SJSA1 (cell line): ENCODE data around the gene CTBP1. TPM values are rescaled to one million over a fixed set of nuclear protein-coding genes. Genes with fewer than 3 reads are reported as not detected.
A peak's percentile ranks its signal among the peaks of the same experiment; 100 is the strongest.

Source experiments
- DNase-seq, 2 experiments: peaks; one replicate each; pipeline ENCODE4 v3.0.0-alpha.2; 2015 to 2020; ENCODE audit warnings: low spot score in 2 of 2, low read depth in 1 of 2
- H3K27ac ChIP-seq: fragments of 250-450 bp; sonication (Bioruptor Pico); 2 replicates; pipeline ENCODE4 v1.5.1; 2020; ENCODE audit warnings: mild to moderate bottlenecking, moderate library complexity
- H3K27me3 ChIP-seq: fragments of 250-450 bp; sonication (Bioruptor Pico); replicated peaks from 2 replicates; pipeline ENCODE4 v1.5.1; 2020; ENCODE audit warnings: mild to moderate bottlenecking, moderate library complexity
- H3K36me3 ChIP-seq: fragments of 250-450 bp; sonication (Bioruptor Pico); 2 replicates; pipeline ENCODE4 v1.5.1; 2020; ENCODE audit warnings: mild to moderate bottlenecking
- H3K4me1 ChIP-seq: fragments of 250-450 bp; sonication (Bioruptor Pico); replicated peaks from 2 replicates; pipeline ENCODE4 v1.6.1; 2021; ENCODE audit warnings: mild to moderate bottlenecking
- H3K4me3 ChIP-seq: fragments of 250-450 bp; sonication (Bioruptor Pico); 2 replicates; pipeline ENCODE4 v1.5.1; 2020; ENCODE audit warnings: mild to moderate bottlenecking
- H3K9me3 ChIP-seq: fragments of 250-450 bp; sonication (Bioruptor Pico); replicated peaks from 2 replicates; pipeline ENCODE4 v1.5.1; 2020; ENCODE audit warnings: mild to moderate bottlenecking
- total RNA-seq: library from RNA; depleted of rRNA; stranded (reverse); fragments of >200 nt; shearing (Covaris generic); gene quantifications from 2 replicates; pipeline ENCODE4 v1.2.3, GENCODE V29; 2014

The CTBP1 gene
- total RNA-seq, 1 experiment from 2014 or later: 89.3 TPM

DNA sequence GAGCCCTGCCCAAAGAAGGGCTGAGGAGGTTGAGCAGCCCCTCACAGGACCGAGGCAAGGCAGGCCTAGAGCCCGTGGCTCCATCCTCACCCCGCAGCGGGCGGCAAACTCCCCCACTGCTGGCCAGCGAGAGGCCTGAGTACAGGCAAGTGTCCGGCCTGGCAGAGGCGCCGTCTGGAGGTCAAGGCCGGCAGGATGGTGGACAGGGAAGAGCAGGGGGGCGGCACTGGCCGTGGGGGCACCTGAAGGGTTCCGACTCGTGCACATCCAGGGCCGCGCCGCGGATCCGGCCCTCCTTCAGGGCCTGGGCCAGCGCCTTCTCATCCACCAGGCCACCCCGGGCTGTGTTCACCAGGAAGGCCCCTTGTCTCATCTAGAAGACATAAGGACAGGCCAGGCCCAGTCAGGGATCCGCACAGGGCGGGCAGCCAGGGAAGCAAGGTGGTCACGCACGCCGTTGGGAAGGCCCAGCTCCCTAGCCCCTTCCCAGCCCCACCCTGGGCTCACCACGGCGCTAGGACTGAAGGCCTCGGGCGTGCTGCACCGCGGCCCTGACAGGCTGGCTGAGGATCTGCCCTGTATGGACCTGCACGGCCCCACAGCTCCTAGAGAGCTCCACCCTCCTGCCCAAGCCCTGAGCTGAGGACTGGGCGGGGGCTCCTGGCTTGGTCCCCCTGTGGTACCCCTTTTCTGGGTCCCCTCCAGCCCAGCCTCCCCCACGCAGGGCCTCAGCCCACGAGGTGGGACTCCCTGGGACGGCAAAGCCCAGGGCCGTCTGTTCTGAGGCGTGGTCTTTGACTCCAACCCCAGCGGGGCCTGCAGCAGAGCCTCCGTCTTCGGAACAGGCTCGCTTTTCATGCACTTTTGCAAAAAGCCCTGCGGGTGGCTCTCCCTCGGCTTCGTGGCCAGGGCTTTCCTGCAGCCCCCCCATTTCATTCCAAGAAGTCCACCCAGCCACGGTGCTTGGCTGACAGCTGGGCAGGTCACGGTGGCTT lies 34.5 kb downstream of the CTBP1 start:
- Histone ChIP-seq H3K27ac (no peak overlapping the region), H3K36me3 (peaks cover 24% of the 10 kb centered on the region), H3K4me3 (no peak overlapping the region), H3K9me3 (no peaks in the 10 kb centered on the region), H3K27me3 (no peaks in the 10 kb centered on the region), H3K4me1 (no peaks in the 10 kb centered on the region; the same call in 1 of the 2 replicates)
- DNase-seq: no peak

DNA sequence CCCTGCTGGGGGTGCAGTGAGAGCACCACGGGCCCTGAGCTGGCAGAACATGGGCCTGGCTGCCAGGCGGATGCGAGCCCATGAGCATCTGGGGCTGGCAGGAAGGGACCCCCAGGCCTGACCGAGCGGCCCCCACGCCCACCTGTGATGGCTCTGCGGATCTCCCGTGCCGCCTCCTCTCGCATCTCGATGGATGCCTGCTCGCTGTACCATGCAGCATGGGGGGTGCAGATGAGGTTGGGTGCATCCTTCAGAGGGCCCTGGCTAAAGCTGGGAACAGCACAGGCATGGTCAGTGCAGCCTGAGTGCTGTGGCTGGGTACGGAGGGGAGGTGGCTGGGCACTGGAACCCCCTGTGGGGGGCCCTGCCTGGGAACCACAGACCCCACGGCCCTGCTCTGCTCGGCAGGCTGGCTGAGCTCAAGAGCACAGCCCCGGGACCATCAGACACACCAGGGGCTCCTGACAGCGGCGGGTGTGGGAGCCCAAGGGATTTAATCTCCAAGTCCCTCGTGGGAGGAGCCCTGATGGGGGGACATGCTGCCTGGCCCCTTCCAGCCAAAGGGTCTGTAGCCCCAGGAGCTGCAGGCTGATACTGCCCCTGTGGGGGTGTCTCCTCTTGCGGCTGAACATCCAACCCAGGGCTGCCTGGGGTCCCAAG lies 35.5 kb downstream of the CTBP1 start:
- peaks cover 24% of the 10 kb centered on the region for H3K36me3 ChIP-seq
- no peak for DNase-seq
- H3K27me3 ChIP-seq: no peaks in the 10 kb centered on the region
- H3K4me1 ChIP-seq: no peaks in the 10 kb centered on the region; the same call in 1 of the 2 replicates
- no peak overlapping the region for H3K27ac ChIP-seq
- no peak overlapping the region for H3K4me3 ChIP-seq
- H3K9me3 ChIP-seq: no peaks in the 10 kb centered on the region

DNA sequence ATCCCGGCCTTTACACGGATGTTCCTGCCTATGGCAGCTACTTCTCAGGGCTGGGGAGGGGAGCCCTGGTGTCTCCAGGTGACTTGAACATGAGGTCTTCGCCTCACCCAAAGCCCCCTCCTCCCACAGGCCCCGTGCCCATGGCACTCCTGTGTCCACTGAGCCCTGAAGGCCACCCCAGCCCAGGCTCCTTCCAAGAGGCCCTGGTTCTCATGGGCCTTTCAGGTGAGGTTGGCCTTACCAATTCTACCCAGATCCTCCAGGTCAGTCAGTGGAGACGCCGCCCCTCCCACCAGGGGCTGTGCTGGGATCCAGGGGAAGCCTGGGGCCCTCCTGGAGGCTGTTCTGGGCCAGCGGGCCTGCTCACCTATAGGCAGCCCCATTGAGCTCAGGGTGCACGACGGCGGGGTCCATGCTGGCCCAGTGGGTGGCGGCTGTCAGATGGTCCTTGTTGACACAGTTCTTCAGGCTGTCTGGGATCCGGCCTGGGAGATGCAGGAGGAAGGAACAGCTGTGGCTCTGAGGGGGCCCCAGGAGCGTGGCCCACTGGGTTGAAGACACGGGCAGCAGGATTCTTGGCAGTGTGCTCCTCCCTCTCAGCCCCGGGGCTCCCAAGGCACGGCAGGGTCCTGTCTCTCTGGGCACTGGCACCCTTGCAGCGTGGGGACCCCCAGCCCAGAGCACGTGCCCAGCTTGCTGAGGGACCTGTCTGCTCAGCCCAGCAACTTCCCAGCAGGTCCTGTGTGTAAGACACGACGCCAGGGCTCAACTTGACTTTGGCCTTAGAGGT lies 36.2 kb downstream of the CTBP1 start:
- H3K27ac ChIP-seq: no peak overlapping the region
- peaks cover 24% of the 10 kb centered on the region for H3K36me3 ChIP-seq
- no peaks in the 10 kb centered on the region; the same call in 1 of the 2 replicates for H3K4me1 ChIP-seq
- H3K4me3 ChIP-seq: no peak overlapping the region
- H3K27me3 ChIP-seq: no peaks in the 10 kb centered on the region
- DNase-seq: no peak
- no peaks in the 10 kb centered on the region for H3K9me3 ChIP-seq

DNA sequence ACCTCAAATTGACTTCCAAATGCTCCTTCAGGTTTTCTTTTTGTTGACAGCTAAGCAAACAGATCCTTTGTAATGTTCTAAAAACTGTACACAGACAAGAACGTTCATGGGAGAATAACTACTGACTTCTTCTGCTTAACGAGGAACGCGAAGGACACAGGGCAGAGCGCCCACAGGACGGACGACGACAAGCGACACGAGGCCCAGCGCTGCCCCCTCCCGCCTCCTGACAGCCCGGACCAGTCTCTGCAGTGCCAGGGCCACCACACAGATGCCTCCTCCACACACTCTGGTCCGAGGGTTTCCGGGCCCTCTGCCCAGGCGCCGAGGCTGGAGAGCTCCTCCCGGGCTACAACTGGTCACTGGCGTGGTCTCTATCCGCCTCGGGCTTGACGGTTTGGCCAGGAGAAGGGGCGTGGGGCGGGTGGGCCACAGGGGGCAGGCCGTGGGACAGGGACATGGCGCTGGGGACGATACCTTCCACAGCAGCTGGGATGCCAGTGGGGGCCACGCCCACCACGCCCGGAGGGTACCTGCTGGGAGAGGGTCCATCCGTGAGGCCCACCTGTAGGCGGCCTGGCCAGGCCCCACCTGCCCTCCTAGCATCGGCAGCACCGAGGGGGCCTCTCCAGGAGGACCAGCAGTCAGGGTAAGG lies 36.9 kb downstream of the CTBP1 start:
- no peak for DNase-seq
- H3K27me3 ChIP-seq: no peaks in the 10 kb centered on the region
- H3K36me3 ChIP-seq: peaks cover 24% of the 10 kb centered on the region
- H3K4me3 ChIP-seq: no peak overlapping the region
- H3K9me3 ChIP-seq: no peaks in the 10 kb centered on the region
- no peaks in the 10 kb centered on the region; the same call in 1 of the 2 replicates for H3K4me1 ChIP-seq
- no peak overlapping the region for H3K27ac ChIP-seq

DNA sequence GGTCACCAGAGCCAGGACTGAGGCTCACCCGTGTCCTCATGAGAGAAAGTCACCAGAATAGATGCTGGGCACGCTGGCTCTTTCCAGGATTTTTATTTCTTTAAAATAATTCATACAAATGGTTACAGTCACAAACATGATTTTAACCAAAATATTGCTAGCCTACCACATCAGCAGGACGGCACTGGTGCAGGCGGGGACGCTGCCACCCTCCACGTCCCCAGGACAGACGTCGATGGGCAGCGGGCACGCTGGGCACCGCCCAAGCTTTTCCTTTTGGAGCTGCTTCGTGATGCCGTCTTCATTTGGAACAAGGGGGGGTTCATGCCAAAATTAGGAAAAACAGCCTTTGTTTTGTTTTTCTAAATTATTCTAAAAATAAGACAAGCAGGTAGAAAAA lies 37.6 kb downstream of the CTBP1 start:
- Histone ChIP-seq H3K36me3 (peaks cover 24% of the 10 kb centered on the region), H3K4me3 (no peak overlapping the region), H3K27ac (no peak overlapping the region), H3K9me3 (no peaks in the 10 kb centered on the region), H3K4me1 (no peaks in the 10 kb centered on the region; the same call in 1 of the 2 replicates), H3K27me3 (no peaks in the 10 kb centered on the region)
- no peak for DNase-seq

DNA sequence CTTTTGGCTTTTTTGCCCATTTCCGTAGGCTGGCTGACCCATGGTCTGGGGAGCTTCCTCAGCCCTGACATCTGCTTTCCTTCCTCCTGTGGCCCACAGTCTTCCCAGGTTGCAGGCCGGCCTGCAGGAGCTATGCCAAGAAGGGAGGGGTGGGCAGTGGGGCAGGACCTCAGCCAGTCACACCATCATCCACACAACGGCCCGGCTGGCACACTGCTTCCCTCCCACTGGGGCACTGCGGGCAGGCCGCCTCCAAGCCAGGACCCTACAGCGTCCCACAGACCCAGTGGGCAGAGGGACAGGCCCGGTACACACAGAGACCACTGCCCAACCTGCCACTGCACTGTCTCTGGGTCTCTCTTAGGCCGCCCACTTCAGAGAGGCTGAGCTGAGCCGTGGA lies 38.0 kb downstream of the CTBP1 start:
- H3K36me3 ChIP-seq: peaks cover 23% of the 10 kb centered on the region
- H3K27me3 ChIP-seq: no peaks in the 10 kb centered on the region
- H3K4me1 ChIP-seq: no peaks in the 10 kb centered on the region; the same call in 1 of the 2 replicates
- H3K9me3 ChIP-seq: no peaks in the 10 kb centered on the region
- H3K27ac ChIP-seq: no peak overlapping the region
- DNase-seq: no peak
- H3K4me3 ChIP-seq: no peak overlapping the region

DNA sequence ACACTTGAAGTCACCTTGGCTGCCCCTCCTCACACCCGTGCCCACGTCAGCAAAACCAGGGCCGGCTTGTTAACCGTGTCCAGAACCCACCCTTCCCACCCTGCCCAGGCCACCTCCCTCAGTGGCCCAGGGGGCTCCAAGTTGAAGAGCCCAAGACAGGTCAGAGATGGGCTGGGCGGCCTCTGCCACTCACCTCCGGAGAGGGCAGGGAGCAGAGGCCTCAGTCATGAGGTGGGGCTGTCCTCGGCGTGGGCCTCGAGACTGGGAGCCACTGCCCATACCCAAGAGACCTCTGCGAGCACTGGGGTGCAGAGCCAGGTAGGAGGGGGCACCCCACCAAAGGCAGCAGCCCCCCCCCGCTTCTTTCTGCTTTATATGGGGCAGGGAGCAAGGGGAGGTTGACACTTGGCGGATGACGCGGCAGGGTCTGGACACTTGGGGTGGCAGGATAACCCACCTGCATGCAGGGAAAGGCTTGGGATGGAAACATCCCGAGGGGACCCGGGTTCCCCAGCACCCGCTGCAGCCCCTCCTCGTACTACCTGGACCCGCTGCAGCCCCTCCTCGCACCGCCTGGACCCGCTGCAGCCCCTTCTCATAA lies 38.6 kb downstream of the CTBP1 start:
- Histone ChIP-seq H3K9me3 (no peaks in the 10 kb centered on the region), H3K4me1 (no peaks in the 10 kb centered on the region; the same call in 1 of the 2 replicates), H3K36me3 (peaks cover 17% of the 10 kb centered on the region), H3K27ac (no peak overlapping the region), H3K4me3 (no peak overlapping the region), H3K27me3 (no peaks in the 10 kb centered on the region)
- DNase-seq: no peak

DNA sequence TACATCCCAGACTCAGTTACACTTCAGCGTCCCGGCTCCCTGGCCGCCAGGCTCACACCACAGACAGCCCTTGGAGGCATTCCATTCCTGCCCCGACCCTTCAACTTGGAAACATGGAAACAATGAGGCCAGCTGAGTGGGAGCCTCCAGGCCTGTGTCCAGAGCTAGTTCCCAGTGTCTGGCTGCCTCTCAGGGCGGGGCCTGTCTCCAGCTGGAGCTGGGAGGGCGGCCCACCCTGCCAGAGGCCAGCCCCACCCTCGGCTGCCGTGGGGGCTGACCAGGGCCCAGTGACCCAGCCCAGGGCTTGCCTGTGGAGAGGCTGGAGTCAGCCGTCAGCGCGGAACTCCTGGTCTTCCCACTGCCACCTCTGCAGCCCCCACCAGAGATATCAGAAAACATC lies 39.1 kb downstream of the CTBP1 start:
- DNase-seq: peak; percentile 25 to 51
- H3K9me3 ChIP-seq: no peaks in the 10 kb centered on the region

DNA sequence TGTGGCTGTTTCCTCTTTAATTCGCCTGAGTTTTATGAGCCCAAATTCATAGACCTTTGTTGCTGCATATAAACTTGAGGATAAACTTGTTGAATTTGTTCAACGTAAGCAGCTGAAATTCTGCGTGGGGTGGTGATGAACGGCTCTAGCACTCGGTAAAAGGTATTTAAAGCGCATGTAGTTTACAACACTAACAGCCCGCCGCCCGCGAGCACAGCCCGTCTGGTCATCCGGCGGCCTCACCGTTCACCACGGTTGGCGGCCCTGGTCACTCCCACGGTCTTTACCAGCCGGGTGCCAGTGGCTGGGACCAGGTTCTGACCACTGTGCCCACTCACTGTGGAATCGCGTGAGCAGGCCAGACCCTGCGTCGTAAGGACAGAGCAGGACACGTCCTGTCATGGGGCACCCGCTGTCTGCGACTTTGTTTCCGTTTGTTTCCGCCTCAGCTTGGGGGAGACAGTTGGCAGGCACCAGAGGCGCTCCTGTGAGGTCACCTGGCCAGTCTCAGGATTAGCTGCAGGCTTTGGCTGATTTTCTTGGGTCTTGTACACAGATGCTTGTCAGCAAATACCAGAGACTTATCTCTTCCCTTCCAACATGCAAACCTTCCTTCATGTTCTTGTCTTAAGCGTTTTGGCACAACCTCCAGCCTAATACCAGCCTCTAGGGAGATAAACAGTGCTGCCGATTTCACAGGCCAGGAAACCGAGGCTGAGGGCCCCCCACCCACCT lies 39.8 kb downstream of the CTBP1 start:
- Histone ChIP-seq H3K27me3 (no peaks in the 10 kb centered on the region), H3K4me3 (no peak overlapping the region), H3K27ac (no peak overlapping the region), H3K36me3 (peaks cover 10% of the 10 kb centered on the region; the same call in 1 of the 2 replicates), H3K4me1 (no peaks in the 10 kb centered on the region; the same call in 1 of the 2 replicates), H3K9me3 (no peaks in the 10 kb centered on the region)
- DNase-seq: no peak

More for the DNA sequence above, 39.1 kb downstream of the CTBP1 start:
- H3K36me3 ChIP-seq: peaks cover 12% of the 10 kb centered on the region; the same call in 1 of the 2 replicates
- H3K27me3 ChIP-seq: no peaks in the 10 kb centered on the region
- H3K27ac ChIP-seq: no peak overlapping the region
- no peak overlapping the region for H3K4me3 ChIP-seq
- no peaks in the 10 kb centered on the region; the same call in 1 of the 2 replicates for H3K4me1 ChIP-seq

DNA sequence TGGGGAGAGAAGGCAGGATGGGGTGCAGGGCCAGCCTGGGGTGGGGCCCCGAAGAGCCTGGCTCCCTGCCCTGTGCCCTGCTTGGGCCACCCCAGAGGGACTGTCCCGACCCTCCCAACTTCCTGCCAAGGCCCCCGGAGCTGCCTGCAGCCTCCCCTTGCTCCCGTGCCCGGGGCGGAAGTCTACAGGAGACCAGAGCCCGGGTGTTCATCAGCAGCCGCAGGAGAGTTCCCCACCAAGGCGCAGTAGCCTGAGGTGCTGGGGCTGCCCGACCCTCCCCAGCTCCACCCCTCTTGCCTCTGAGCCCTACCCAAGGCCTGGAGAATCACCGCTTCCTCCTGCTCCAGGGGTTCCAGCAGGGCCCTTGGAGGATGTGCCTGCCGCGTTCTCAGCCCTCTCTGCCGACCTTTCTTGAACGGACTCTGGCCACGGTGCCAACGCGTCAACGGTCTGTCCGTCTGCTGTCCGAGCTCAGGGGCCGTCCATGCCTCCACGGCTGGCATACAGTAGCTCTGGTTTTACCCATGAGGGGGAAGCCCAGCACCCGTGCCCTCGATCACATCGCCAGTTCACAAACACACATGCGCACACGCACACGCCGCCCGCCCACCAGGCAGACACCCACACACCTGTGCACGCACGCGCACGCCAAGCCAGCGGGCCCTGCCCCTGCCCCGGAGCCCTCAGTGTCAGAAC lies 40.5 kb downstream of the CTBP1 start:
- no peaks in the 10 kb centered on the region for H3K27me3 ChIP-seq
- H3K4me3 ChIP-seq: no peak overlapping the region
- peaks cover 10% of the 10 kb centered on the region; the same call in 1 of the 2 replicates for H3K36me3 ChIP-seq
- no peak for DNase-seq
- no peaks in the 10 kb centered on the region for H3K9me3 ChIP-seq
- no peaks in the 10 kb centered on the region; the same call in 1 of the 2 replicates for H3K4me1 ChIP-seq
- no peak overlapping the region for H3K27ac ChIP-seq

DNA sequence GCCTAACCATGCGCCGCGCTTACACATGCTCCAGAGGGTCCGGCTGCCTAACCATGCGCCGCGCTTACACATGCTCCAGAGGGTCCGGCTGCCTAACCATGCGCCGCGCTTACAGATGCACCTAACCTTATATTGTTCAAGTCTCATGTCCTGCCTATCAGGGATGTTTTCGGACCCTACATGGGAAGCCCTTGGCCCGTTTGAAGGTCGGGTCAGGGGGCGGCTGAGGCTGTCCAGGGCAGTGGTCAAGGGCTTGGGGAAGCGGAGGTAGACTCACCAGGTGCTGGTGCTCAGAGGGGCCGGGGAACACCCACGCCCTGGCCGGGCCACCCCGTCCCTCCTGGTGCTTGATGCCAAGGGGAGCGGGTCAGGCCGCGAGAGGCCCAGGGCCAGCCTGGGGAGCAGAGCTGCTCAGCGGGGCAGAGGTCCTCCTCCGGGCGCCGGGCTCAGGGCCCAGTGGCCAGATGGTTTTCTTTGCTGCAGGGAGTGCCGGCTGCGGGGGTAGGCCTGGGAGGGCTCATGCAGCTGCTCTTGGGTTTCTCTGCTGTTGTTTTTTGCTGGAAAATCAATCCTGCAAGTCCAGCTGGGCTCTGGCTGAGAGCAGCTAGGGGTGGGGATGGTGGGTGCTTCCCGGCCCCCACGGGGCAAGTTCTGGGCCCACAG lies 41.2 kb downstream of the CTBP1 start:
- Histone ChIP-seq H3K9me3 (no peaks in the 10 kb centered on the region), H3K36me3 (peaks cover 4% of the 10 kb centered on the region; the same call in 1 of the 2 replicates), H3K4me3 (no peak overlapping the region), H3K27ac (no peak overlapping the region), H3K27me3 (no peaks in the 10 kb centered on the region), H3K4me1 (no peaks in the 10 kb centered on the region; the same call in 1 of the 2 replicates)
- DNase-seq: no peak
